Right forelimb (tissue), 1 donor: Measurements from ENCODE around the gene ARRDC1.
"Not testable (repeated sequence)": the region's sequence is repeated elsewhere in the genome, so short reads cannot be mapped to it uniquely, and the experiment has no call there.

Source experiments
- DNase-seq: peaks from one replicate; pipeline ENCODE4 v3.0.0-alpha.2; 2018

Gene ARRDC1

DNA sequence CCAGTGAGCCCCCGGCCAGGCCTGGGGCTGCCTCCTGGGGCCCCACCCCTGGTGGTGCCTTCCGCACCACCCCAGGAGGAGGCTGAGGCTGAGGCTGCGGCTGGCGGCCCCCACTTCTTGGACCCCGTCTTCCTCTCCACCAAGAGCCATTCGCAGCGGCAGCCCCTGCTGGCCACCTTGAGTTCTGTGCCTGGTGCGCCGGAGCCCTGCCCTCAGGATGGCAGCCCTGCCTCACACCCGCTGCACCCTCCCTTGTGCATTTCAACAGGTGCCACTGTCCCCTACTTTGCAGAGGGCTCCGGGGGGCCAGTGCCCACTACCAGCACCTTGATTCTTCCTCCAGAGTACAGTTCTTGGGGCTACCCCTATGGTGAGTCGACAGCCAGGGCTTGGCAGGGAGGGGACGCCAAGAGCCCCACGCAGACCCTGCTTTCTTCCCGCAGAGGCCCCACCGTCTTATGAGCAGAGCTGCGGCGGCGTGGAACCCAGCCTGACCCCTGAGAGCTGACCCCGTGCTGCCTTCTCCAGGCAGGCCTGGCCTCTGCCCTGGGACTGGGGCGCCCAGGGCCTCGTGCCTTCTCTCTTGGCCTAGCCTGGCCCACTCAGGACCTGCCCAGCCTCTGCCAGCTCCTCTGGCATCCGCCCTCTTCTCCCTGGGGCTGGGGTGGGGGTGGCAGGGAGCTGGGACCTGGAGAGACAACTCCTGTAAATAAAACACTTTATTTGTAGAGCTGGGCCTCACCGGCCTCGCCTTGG is 9.3 kb downstream of the ARRDC1 start:
- DNase-seq: no peak

DNA sequence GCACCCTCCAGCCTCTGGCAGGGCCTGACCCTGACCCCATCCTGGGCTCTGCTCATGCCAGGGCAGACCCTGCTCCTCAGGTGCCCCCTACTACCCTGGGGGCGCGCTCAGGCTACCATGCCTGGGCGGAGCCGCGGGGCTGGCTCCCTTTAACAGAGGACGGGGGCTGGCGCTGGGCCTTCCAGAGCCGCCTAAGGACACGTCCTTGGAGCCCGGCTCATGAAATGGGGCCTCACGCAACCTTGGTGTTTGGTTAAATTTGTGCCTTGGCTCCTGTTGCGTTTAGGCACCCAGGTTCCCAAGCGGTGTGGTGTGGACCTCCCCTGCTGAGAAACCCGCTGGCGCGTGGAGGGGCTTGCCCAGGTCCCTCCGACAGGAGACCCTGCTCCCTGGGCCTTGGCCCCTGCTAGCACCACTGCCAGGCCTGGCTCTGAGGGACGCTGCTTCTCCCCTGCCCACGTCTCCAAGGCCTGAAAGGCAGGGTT is 9.9 kb downstream of the ARRDC1 start:
- DNase-seq: no peak

GRCh38 chr9:137618105-137619067 is 12.9 kb downstream of the ARRDC1 start, which contains the start of gene EHMT1:
Gene EHMT1, plus strand, starts transcription at chr9:137619005. Its CDS starts 24 bp downstream, at chr9:137619029.
- peak; percentile 93 for DNase-seq

GRCh38 chr9:137619240-137620047 is 14.0 kb downstream of the ARRDC1 start:
- DNase-seq: peak; percentile 66

- DNase-seq: no peak
These were observed 14.5 kb downstream of the ARRDC1 start for GRCh38 chr9:137620048-137620405.

DNA sequence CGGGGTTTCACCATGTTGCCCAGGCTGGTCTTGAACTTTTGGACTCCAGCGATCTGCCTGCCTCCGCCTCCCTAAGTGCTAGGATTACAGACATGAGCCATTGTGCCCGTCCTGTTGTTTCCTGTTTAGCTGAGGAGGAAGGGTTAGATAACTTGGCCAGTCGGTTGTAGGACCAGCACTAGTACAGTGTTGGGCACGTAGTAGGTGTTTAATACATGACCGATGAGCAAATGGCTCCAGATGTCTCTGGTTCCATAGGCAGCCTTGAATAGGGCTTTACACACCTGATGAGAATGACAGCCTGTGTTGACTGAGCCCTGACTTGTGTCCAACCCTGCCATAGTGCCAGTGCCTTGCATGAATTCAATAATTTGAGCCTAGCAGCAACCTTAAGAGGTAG is 15.1 kb downstream of the ARRDC1 start:
- DNase-seq: no peak

- DNase-seq: no peak
These were observed 15.8 kb downstream of the ARRDC1 start for GRCh38 chr9:137621131-137621757.

DNA sequence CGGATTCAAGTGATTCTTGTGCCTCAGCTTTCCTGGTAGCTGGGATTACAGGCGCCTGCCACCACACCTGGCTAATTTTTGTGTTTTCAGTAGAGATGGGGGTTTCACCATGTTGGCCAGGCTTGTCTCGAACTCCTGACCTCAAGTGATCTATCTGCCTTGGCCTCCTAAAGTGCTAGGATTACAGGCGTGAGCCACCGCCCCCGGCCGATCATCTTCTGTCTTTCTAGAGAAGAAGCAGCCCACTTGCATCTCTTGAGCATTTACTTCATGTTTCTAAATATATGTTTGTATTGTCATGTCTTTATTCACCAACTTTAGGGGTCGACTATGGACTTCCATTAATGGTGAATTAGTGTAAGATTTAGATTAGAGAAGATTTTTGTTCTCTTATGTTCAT is 16.7 kb downstream of the ARRDC1 start:
- not testable (repeated sequence) for DNase-seq

GRCh38 chr9:137626464-137626863 is 21.0 kb downstream of the ARRDC1 start:
- no peak for DNase-seq

- DNase-seq: not testable (repeated sequence)
These were observed 21.9 kb downstream of the ARRDC1 start for GRCh38 chr9:137627406-137627805.

DNA sequence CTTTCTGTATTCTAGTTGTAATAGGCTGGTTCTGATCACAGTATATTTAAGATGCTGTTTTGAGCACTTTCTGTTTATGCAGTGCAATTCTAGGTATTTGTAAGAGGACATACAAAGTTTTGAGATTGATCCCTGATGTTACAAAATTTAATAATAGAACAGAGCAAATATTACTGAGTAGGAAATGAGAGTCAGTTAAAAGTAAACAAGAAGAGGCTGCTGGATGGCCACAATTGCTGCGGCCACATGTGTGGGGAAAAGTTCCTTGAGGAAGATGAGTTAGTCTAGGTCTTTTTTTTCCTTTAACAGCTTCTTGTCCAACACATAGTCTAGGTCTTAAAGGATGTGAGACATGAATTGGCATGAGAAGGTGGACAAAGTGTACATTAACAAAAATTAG is 24.6 kb downstream of the ARRDC1 start:
- DNase-seq: no peak

- no peak for DNase-seq
These were observed 25.2 kb downstream of the ARRDC1 start for GRCh38 chr9:137630679-137631078.

- no peak for DNase-seq
These were observed 26.1 kb downstream of the ARRDC1 start for GRCh38 chr9:137631345-137632229.

- no peak for DNase-seq
These were observed 27.0 kb downstream of the ARRDC1 start for GRCh38 chr9:137632230-137633161.

GRCh38 chr9:137634016-137634415 is 28.5 kb downstream of the ARRDC1 start:
- DNase-seq: no peak

GRCh38 chr9:137638680-137639079 is 33.2 kb downstream of the ARRDC1 start:
- no peak for DNase-seq

GRCh38 chr9:137639303-137640051 is 34.0 kb downstream of the ARRDC1 start:
- no peak for DNase-seq

DNA sequence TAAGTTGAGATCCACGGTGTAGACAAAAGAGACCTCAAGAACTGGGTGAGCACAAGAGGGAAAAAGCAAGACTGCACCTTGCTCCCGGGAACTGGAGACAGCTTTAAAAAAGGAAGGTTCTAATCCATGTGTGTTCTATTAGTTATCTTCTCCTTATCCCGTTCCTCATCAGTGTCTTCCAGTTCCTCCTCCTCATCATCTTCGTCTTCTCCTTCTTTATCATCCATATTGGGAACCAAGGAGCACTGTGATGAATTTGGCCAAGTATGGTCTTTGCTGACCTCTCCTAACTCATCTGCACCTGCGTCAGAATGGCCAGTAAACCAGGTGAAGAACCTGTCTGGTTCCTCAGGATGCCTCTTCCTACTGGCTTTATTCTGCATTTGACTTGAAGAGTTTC is 35.4 kb downstream of the ARRDC1 start:
- no peak for DNase-seq

GRCh38 chr9:137642118-137642601 is 36.7 kb downstream of the ARRDC1 start:
- DNase-seq: no peak
